NCI-H1105 (cell line): ENCODE data around the gene SLC44A3.

Experiments used
- DNase-seq: peaks from one replicate; lab custom pipeline; 2025; lab: John Stamatoyannopoulos, UW

The SLC44A3 gene, protein sequence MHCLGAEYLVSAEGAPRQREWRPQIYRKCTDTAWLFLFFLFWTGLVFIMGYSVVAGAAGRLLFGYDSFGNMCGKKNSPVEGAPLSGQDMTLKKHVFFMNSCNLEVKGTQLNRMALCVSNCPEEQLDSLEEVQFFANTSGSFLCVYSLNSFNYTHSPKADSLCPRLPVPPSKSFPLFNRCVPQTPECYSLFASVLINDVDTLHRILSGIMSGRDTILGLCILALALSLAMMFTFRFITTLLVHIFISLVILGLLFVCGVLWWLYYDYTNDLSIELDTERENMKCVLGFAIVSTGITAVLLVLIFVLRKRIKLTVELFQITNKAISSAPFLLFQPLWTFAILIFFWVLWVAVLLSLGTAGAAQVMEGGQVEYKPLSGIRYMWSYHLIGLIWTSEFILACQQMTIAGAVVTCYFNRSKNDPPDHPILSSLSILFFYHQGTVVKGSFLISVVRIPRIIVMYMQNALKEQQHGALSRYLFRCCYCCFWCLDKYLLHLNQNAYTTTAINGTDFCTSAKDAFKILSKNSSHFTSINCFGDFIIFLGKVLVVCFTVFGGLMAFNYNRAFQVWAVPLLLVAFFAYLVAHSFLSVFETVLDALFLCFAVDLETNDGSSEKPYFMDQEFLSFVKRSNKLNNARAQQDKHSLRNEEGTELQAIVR

DNA sequence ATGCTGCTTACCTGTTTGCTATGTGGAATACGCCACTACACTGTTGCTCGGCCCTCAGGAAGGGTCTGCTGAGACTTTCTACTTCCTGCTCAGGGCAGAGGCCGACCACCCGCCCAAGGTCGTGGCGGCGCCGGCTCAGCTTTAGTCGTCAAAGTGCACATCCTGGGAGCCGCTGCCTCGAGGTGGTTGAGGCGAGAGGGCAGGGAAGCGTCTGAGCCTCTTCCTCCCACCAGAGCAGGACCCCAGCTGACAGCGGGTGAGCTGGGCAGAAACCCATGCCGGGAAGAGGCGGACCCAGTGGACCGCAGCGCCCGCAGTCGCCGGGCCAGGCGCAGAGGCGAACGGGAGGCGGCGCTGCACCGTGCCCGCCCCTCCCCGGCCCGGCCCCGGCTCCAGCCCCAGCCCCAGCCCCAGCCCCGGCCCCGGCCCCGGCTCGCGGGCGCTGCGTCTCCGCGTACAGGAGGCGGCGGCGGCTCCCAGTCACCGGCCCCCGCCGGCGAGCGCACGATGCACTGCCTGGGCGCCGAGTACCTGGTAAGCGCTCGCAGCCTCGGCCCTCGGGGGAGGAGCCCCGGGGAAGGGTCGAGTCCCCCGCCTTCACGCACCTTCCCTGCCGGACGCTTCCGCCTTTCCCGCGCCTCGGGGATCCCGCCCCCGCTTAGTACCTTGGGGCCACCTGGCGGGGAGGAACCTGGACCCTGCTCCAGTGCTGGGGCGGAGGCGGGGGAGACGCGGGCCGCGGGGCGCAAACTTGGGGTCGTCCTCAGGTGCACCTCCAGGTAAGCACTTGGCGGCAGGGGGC is at the start of gene SLC44A3:
Gene SLC44A3 (plus strand): TSS at position 413 of the 802 bp plus-strand sequence. CDS start 95 bp downstream, at position 508.
- no peak for DNase-seq

DNA sequence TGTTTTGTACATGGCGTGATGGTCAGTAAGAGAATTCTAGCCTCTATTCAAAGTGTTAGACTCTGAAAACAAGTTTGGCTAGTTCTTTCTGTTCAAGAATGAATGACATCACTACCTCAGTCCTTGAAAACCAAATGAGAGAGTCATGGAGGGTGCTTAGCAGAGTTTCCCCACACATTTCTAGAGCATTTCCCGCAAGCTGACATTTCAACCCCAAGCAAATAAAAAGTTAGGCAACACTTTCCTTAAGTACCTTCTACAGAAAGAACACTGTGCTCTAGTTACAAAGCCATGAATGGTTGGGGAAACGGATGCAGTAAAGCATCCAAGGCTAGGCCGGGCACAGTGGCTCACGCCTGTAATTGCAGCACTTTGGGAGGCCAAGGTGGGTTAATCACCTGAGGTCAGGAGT is 47.9 kb upstream of the SLC44A3 start:
- no peak for DNase-seq

DNA sequence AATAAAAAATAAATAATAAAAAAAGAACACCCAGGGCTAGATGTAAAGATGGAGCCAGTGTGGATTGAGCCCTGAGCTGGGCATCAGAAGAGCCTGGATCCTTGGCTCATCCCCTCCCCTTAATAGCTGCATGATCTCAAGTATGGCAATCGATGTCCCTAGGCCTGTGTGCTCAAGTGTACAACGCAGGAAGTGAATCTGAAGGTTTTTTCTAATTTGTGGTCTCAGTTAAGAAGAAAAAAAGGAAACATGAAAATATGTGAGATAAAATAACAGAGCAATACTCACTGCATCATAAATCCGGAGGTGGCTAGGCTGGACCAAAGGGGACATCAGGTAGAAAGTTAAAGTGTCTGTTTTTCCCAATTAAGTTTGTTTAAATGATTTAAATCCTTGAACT is 47.3 kb upstream of the SLC44A3 start:
- no peak for DNase-seq

DNA sequence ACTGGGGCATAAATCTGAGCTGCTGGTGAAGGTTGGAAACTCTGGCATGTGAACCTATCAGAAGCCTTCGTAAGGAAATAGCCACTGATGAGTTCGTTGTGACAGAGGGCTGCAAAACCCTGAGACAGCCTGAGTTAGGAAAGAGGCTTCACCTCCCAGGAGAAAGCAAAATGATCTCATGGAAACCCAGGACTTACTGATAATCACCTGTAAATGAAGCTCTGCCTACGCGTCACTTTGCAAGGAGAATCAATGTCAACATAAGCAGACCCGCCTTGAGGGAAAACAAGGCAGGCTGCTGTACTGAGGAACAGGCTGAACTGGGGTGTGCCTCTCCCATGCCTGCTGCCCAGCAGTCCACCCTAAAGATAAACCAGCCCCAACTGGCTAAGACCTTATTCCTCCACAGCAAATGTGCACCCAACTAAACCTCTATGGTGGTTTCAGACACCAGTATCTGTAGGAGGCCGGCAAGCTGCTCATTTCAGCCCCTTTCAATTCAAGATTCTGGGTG is 46.8 kb upstream of the SLC44A3 start:
- no peak for DNase-seq

DNA sequence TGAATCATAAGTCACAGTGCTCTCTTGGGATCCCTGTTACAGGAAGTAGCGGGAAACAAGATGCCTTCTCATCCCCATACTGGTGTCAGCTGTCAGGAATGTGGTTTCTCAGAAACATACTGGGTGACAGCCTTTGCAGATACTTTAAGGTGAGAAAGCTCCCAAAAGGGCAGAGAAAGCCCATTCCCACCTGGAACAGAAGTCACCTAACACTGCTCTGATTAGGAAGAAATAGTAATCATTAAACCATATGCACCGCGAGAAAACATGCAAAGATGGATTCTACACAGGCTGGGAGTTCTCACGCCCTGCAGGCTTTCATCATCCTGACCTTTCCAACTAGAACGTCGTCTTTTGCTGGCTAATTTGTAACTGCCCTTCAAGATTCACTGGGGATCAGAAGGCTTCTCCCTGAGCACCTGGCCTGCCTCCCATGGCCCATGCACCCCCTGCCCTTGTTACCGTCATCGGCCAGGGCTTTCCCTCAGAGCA is 46.2 kb upstream of the SLC44A3 start:
- no peak for DNase-seq

DNA sequence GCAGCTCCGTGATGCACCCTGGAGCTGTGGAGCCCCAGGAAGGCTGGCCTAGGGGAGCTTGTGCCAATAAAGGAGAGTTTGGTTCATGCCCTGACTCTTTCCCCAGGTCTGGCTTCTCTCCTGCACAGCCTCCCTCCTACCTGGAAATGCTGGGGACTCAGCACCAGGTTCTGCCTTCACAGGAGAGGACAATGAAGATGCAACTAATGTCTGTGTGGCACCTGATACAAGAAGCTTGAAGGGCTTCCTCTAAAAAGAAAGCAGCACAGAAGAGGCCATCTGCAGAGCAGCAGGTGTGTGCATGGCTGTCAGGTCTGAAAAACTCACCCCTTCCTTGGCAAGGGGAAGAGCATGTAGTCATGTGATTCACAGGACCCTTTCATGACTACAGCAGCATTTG is 43.7 kb upstream of the SLC44A3 start:
- no peak for DNase-seq

DNA sequence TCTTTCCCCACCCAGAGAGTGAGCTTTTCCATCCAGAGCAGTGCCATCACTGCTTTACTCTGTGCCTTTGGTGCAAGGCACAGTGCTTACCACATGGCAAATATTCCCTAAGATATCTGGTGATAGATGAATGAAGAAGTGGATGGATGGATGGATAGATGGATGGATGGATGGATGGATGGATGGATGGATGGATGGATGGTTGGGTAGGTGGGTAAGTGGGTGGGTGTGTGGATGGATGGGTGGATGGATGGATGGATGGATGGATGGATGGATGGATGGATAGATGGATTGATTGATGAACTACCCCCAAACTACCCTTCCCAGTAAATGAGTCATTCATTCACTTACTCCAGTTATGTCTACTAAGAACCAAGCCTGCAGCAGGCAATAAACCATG is 42.9 kb upstream of the SLC44A3 start:
- no peak for DNase-seq

DNA sequence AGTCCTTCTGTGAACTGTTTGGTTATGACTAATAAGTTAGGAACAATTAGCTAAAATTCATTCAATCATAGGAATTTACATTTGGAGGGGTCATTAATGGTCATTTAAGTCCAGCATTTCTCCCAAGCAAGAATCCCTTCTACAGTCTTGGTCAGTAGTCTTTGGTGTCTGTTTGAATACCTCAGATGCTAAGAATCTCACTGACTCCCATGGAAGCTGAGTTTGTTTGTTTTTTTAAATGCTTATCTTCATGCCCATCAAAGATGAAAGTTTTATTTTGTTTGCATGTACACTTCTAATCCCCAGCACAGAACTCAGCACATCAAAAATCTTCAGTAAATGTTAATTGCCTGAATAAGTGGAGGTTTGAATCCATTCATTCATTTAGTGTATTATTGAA is 41.3 kb upstream of the SLC44A3 start:
- no peak for DNase-seq

DNA sequence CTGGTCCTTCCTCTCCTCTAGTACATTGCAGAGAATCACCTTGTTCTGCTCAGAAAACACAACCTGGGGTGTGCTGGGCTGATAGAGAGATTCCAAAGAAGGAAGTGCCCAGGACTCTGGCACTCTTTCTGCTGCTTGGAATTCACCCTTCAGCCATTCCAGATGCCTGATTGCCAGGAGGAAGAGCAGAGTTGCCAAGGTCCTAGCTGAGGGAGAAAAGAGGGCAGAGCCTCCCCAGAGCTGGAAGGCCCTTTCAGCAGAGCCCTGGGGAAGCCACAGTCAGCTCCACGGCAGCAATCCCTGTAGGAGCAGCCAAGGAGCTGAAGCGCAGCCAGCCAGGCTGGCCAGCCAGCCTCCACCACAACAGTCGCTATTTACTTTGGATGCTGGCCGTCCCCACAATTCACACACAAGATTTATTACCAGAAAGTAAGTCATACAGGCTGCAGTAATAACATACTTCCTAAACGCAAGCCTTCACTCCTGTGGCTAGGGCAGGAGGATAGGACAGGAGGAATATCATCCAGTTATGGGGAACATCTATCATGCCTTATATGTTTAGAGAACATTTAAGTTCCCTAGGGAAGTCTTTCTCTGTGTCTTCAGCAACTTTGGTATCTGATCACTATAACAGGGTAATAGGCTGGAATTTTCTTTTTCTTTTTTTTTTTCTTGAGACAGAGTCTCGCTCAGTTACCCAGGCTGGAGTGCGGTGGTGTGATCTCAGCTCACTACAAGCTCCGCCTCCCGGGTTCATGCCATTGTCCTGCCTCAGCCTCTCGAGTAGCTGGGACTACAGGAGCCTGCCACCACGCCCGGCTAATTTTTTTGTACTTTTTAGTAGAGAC is 36.6 kb upstream of the SLC44A3 start:
- no peak for DNase-seq

DNA sequence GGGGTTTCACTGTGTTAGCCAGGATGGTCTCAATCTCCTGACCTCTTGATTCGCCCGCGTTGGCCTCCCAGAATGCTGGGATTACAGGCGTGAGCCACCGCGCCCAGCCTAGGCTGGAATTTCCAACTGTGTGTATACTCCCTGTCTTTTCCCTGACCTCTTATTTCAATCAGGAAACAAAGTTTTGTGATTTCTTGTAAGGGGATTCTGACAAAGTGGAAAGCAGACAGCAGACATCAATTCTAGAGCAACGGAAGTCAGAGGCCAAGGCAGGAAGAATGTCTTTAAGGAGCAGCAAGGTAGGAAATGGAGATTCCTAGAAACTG is 36.0 kb upstream of the SLC44A3 start:
- DNase-seq, result no peak

DNA sequence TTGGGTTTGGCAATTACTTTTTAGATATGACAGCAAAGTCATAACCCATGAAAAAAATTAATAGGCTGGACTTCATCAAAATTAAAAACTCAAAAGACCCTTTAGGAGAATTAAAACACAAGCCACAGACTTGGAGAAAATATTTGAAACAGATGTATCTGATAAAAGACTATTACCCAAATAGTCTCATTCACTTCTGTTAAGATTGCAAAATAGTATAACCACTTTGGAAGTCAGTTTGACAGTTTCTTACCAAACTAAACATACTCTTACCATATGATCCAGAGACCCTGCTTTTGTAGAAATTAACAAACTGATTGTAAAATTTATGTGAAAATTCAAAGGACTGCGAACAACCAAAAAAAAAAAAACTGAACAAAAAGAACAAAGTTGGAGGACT is 32.5 kb upstream of the SLC44A3 start:
- DNase-seq, result no peak

DNA sequence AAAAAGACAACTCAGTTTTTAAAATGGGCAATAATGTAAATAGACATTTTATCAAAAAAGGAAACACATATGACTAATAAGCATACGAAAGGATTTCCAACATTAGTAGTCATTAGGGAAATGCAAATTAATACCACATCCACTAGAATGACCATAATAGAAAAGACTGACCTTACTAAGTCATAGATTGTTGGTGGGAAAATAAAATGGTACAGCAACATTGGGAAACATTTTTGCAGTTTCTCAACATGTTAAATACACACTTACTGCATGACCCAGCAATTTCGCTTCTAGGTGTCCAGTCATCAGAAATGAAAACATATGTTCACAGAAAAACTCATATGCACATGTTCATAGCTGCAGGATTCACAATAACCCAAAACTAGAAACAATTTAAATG is 29.9 kb upstream of the SLC44A3 start:
- DNase-seq, result no peak

DNA sequence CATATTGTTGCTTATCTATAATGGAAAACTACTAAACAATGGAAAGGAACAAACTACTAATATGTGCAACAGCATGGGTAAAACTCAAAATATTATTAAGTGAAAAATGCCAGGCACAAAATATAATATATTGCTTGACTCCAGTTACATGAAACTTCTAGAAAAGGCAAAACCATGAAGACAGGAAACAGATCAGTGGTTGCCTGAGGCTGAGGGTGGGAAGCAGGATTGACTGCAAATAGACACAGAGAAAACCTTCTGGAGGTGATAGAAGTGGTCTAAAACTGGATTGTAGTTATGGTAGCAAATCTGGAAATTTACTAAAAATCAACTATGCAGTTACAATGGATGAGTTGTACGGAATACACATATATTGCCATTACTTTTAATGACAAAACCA is 29.5 kb upstream of the SLC44A3 start:
- DNase-seq, result no peak

DNA sequence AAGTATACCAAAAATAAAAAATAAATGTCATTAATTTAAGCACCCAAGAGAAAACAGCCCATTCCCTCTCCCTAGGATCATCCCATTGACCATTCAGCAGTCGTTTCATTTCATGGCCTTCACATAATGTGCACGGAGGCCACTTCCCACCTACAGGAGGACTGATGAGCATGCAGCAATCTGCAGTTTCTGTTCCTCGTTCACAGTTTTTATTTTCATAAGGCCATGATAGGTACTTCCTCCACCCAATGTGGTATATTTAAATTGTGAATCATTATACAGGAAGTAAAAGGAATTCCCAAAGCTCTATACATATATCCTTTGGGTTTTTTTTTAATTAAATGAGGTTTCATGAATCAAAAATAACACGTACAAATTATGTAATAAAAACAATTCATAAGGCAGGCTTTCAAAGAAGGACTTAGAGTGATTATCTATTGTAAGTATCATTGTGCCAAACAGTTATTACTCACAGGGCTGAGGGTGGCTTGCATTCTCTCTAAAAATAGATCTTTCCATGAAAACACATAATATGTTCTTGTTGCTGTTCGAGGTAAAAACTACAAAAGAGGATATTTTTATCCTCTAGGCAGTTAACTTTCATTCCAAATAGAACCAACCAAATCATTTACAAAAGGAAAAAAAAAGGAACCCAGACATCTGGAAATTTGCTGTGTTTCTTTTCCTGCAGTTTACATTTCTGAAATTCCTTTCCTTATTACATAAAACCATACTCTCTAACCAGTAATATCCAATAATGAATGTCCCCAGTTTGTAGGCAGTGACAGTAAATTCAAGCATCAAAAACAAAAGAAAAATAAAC is 27.5 kb upstream of the SLC44A3 start:
- DNase-seq, result no peak

DNA sequence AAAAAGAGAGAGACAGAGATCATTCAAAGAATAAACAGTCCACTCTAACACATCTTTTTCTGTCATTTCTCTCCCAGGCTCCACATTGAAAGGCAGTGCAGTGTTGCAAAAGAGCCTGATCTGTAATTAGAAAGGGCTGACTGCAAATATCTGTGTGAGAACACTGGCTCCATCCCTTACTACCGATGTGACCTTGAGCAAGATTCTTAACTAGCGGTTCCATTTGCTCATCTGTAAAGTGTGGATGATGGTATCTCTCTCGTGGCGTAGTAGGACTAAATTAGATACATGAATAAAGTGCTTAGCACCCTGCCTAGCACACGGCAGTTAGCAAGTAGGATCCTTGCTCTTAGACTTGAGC is 26.9 kb upstream of the SLC44A3 start:
- no peak for DNase-seq

DNA sequence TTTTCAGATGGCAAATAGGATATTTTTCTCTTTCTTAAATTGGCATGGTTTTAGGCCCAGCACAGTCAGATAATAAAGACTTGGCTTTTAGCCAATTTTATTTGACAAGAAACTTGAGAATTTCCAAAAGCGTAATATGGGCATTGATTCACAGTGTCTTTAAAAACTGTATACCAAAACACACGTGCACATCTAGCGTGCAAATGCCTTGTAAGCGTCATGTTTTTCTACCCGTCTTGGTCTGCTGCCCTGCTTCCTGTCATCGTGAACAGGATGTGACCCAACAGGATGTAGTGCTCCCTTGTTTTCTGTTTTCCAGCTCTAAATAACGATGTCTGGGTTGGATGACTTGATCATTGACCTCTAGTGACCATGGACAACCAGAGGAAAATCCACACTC is 24.7 kb upstream of the SLC44A3 start:
- no peak for DNase-seq

DNA sequence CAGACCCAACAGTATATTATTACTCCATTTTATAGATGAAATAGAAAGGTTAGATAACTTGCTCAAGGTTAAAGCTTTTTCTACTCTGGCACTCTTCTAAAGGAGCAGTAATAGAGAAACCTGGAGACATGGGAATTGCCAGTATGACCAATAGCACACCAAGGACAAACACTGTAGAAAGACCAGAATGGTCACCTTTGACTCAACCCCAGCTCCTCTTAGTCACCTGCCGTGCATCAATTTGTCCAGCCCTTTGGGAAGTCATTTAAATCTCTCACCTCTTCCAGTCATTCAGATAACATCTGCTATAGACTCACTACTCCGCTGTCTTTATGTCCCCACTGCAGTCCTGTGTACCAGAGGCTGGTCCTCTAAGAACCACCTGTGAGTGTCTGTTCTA is 23.9 kb upstream of the SLC44A3 start:
- no peak for DNase-seq

DNA sequence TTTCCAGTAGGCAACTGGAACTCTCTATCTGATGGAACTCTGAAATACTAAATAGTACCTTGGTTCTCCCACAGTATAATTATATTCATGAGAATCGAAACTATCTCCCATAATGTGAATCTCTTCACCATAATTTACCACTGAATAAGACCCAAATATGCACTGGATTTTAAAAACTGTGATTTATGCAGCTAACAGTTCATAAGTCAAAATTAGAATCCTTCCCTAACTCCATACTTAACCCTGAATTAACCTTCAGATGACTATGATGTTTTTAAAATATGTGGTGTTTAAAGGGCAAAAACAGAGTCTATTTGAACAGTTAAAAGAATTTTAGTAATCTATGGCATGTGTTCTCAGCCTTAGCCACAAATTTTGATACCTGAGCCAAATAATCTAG is 22.9 kb upstream of the SLC44A3 start:
- DNase-seq, result no peak

DNA sequence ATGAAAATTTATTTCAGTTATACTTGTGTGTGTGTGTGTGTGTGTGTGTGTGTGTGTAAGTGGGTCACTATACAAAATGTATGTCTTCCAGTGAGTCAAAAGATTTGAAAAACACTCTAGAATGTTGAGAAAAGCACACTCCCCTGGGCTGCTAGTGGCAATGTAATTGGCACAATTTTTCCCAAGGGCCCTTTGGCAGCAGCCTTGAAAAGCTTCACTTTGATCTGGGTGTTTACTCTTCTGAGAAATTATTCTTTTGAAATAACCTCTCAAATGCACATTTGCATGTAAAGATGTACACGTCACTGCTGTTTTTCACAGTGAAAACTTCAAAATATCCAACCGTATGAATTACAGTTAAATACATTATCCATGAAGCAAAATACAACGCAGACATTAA is 22.1 kb upstream of the SLC44A3 start:
- no peak for DNase-seq

DNA sequence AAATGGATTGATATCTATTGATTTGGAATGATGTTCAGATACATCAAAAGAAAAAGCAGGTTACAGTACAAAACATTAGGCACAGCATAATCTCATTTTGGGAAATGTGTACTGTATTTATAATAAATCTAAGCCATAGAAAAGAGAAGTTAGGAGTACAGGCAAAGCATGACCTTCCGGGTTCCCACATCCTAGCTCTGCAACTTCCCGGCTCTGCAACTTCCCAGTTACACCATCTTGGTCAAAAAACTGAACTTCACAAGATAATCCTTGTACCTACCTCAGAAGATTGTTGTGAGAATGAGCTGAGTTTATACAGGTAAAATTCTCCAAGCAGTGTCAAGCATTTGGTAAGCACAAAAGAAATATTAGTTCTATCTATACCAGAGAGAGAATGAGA is 21.7 kb upstream of the SLC44A3 start:
- no peak for DNase-seq

DNA sequence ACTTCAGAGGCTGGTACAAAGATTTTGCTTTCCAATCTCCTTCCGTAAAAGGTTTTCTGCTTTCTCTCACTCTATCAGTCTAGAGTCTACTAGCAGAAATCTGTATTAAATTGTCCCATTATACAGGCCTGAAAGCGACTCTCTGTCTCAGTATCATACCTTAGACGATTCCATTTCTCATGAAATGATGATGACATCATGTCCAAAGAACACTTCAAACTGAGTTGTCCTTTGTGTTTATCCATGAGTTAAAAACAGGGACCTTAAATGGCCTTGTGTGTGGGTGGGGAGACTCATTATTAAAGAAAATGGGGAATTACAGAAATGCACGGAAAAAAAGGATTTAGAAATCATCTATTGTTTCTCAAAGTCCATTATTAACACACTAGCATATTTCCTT is 21.0 kb upstream of the SLC44A3 start:
- no peak for DNase-seq
